Measurements from ENCODE around the gene COL6A2. TPM values are rescaled to one million over a fixed set of nuclear protein-coding genes. Genes with fewer than 3 reads are reported as not detected.
"Not testable (repeated sequence)": the region's sequence is repeated elsewhere in the genome, so short reads cannot be mapped to it uniquely, and the experiment has no call there.

COL6A2 gene
- total RNA-seq, 1 experiment from 2014 or later: 421 TPM

DNA sequence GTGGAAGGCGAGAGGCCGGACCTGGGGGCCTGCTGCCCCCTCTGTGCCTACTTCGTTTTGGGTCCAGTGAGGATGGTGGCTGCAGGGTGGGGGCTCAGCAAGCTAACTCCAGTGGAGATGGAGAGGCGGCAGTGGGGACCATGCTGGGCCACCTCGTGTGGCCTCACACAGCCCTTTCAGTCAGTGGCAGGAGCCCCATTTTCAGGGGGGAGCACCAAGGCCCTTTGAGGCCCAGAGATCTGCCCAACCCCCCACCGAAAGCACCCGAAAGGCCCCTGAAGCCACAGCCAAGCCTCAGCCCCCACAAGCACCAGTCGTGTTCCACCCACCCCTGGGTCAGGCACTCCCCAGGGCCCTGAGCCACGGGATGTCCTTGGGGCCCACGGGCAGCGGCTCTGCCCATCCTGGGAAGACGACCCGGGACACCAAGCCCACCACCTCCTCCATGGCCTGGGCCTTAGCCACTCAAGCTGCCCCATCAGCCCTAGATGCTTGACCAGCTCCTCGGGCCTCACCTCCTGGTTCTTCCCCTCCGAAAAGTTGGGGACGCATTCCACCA, 57.1 kb downstream of the COL6A2 start:
- DNase-seq (ENCODE audit: low read depth): no peak

DNA sequence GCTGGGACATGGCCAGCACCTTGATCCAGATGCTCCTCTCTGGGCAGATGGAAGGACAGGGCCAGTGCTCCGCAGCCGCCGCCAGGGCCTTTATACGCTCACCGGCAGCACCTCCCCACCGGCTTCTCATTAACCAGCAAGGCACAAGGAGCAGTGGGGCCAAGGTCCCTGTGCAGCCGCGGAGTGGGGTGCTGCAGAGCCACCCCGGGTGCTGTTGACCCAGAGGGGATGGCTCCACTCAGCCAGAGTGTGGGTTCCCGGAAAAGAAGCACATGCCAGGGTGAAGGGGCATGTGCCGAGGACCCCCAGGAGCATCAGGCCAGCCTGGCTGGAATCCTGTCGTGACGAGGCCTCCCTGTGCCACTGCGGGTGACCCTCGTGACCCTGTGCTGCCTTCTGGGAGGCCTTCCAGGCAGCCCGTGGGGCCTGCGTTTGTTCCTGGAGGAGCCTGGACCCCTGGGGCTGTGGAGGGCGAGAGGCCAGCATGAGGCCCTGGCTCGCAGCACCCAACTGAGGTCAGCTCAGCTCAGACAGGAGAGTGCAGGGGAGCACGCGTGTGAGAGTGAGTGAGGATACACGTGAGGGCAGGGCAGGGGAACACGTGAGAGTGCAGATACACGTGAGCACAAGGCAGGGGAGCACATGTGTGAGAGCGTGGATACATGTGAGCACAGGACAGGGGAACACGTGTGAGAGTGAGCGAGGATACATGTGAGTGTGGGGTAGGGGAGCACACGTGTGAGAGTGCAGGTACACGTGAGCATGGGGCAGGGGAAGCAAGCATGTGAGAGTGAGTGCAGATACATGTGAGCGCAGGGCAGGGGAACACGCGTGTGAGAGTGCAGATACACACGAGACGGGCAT, 57.8 kb downstream of the COL6A2 start, which contains the start of gene FTCD:
TSS of gene FTCD (minus strand) at position 66 of the 864 bp plus-strand sequence. CDS start at position 10, 56 bp downstream.
- DNase-seq (ENCODE audit: low read depth): no peak

DNA sequence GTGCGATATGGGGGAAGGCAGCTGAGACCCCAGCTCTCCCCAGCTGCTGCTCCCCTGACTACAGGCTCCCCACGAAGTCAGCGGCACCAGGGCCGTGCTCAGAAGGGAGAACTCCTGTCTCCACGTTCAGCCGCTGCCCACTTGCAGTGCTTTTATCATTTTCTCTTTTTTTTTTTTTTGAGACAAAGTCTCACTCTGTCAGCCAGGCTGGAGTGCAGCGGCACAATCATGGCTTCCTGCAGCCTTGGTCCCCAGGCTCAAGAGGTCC, 58.4 kb downstream of the COL6A2 start:
- no peak for DNase-seq (ENCODE audit: low read depth)

DNA sequence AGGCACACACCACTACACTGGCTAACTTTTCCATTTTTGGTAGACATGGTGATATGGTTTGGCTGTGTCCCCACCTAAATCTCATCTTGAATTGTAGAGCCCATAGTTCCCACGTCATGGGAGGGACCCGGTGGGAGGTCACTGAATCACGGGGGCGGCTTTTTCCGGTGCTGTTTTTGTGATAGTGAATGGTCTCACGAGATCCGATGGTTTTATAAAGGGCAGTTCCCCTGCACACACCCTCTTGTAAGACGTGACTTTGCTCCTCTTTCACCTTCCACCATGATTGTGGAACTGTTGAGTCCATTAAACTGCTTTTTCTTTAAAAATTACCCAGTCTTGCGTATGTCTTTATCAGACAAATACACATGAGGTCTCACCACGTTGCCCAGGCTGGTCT, 58.8 kb downstream of the COL6A2 start:
- no peak for DNase-seq (ENCODE audit: low read depth)

DNA sequence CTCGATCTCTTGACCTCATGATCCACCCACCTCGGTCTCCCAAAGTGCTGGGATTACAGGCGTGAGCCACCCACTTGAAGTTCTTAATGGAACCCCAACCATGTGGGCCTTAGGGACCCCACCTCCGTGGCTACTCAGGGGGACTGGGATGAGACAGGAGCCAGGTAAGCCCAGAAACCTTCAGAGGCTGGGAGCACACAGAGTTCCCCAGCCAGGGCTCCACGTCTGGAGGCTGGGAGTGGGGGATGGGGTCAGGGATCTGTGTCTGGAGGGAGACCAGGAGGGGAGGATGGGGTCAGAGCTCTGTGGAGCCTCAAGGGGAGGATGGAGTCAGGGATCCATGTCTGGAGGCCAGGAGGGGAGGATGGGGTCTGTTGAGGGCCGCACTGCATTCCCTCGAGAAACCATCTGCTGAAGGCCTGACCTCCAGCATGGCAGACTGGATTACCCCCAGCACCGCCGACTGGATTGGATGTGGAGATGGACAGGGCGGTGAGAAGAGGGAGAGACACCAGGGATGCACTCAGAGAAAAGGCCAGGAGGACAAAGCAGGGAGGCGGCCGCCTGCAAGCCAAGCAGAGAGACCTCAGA, 59.6 kb downstream of the COL6A2 start:
- DNase-seq (ENCODE audit: low read depth): no peak

DNA sequence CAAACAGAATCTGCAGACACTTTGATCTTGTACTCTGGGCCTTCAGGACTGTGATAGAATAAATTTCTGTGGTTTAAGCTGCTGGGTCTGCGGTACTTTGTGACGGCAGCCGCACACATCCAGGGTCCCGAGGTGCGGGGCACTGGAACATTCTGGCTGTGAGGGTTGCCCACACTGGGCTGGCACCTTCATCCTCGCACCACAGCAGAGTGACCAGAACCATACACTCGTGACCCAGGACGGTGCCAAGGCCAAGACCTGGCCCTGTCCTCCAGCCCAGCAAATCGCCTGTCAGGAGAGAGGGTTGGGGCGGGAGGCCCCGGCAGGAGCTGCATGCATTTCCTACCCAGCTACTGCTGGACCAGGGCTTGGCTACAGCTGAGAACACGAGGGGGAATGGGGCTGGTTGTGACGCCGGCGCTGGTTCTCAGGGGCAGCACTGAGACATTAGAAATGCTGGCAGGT, 60.1 kb downstream of the COL6A2 start:
- no peak for DNase-seq (ENCODE audit: low read depth)

DNA sequence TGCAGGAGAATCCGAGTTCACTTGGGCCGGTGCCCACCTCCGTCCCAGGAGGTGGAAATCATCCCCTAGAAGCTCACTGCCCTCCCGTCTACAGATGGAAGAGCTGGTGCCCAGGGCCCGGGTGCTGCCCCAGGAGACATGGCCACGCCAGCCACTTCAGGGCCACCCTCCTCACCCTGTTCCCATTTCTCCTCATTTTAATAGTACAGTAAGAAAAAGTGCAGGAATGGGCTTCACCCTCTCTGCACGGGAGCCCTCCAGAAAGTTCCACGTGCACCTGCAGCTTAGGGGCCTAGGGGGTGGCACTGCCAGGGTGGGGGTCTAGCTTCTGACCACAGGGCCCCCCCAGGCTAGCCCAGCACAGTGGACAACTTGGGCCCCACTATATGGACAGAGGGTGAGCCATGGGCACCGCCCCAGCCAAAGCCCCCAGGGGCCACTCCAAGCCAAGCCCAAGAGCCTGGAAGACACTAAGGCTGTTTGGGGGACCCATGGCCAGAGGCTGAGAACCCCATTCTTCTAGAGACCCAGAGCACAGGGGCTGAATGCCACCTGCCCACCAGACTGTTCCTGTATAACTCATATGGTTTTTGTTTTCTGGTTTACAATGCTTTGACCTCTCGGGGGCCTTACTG, 60.9 kb downstream of the COL6A2 start:
- DNase-seq (ENCODE audit: low read depth): no peak

DNA sequence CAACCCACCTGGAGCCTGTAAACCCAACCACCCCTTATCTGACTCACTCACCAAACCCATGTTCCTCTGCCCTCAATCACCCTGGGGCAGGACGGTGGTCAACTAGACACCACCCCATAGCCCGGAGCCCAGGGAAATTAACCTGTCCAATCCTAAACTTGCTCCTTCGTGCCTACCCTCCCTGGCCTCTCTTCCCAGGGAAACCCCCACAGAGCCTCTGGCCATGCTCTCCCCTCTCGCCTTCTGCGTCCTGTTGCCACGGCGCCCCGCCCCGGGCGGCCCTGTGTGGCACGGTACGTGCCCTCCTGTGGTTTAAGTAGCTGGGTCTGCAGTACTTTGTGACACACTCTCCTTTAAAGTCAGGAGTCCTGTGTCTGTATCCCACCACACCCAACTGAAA, 61.5 kb downstream of the COL6A2 start:
- no peak for DNase-seq (ENCODE audit: low read depth)

DNA sequence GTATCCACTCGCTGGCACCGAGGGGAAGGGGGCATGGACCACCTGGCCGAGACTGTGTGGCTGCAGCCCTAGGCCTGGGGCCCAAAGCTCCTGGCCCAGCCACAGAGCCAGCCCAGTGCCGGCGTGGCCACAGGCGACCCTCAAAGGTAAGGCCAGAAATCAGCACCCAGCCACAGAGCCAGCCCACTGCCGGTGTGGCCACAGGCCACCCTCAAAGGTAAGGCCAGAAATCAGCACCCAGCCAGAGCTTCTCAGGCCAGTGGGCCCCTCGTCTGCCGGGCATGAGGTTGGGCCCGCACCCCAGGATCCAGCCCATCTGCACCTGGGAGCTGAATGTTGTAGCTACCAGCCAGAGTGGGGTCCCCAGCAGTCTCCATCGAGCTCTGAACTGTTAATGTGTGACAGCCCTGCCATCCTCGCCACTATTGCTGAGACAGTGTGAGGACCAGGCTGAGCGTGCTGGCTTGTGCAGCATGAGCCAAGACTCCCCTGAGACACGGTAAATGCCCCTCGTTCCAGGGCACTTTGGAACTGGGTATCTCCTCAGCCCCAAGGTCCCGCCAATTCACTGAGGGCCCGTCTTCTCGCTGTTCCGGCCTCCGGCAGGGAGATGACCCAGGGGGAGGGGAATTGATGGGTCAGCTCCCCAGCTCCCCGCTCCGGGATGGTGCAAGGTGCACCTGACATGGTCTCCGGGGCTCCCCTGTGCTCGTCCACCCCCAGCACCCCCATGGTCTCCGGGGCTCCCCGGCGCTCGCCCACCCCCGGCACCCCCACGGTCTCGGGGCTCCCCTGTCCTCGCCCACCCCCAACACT, 62.1 kb downstream of the COL6A2 start:
- no peak for DNase-seq (ENCODE audit: low read depth)

DNA sequence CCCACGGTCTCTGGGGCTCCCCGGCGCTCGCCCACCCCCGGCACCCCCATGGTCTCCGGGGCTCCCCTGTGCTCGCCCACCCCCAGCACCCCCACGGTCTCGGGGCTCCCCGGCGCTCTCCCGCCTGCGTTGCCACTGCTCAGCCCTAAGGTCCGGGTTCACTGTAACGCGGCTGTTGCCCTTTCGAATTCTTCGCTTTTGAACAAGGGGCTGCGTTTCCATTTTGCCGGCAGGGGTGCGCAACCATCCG, 62.7 kb downstream of the COL6A2 start:
- DNase-seq (ENCODE audit: low read depth): no peak

DNA sequence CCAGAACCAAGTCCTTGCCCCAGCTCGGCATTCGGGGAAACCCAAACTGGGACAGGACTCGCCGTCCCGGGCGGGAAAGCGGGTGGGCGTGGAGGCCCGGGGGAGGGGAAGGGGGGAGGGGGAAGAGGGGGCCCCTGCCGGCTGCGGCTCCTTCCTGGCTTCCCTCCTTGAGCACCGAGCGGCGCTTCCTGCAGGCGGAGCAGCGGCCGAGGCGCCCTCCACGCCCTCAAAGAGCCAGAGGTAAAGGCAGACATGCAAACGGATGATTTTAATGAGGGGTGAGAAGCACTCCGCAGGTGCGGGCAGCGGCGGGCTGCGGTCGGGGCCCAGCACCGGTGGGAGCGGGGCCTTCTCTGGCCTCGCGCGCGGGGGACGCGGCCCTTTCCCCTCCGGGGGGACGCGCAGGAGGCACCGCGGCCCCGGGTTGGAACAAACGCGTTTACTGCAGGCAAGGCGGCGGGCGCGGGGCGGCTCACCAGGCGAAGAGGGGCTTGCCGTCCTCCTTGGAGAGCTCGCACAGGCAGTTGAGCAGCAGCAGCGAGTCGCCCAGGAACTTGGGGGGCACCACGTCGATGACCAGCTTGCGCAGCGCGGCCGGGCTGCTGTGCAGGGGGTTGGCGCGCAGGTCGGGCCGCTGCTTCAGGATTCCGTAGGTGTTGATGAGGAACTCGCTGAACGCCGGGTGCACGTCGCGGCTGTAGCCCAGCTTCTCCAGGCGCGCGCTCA, 63.2 kb downstream of the COL6A2 start:
- DNase-seq (ENCODE audit: low read depth): no peak

DNA sequence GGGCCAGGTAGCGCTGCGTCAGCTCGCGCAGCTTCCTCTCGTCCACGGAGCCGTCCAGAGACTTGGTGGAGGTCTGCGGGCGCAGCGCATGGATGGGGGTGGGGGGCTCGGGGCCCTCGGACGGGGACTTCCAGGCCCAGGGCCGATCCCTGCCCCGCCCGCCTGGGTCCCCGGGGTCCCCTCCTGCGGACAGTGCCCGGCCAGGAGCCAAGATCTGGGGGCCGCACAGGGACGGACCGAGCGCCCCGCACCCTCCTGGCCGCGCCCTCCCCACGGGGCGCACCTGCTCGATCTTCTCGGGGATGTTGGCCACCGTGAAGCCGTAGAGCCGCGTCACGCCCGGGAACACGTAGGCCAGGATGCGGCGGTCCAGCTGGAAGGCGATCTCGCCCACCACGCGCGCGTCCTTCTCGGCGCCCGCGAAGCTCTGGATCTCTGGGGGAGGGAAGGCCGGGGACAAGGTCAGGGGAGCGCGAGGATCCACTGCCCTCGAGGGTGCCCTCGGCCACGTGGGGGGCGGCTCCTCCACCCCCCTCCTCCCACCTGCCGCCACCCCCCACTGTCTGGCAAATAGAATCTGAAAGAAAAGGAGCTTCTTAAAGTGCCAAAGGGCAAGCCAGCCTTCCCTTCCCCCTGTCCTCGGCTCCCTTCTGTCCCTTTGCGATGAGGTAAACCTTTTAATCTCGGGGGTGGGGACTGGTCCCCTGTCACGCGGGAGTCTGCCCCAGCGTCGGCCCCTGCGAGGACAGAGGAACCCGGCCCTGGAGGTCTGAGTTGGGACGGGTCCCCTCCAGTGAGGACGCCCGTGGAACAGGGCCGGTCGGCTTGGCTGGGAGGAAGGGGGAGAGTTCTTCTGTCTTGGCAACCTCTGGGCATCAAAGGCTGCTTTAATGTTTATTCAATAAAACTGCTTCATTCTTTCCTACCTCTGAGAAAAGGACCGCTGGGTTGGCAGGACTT, 64.0 kb downstream of the COL6A2 start:
- DNase-seq (ENCODE audit: low read depth): no peak

DNA sequence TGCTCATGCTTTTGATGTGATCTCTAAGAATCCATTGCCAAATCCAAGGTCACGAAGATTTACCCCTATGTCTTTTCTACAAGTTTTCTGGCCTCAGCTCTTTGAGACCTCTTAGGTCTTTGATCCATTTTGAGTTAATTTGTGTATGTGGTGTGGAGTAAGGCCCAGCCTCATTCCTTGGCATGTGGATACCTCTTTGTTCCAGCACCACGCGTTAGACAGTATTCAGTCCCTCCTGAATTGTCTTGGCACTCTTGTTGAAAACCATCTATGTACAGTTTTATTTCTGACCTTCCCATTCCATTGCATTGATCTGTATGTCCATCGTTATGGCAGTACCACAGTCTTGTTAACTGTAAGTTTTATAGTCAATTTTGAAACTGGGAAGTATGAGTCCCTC, 65.5 kb downstream of the COL6A2 start:
- no peak for DNase-seq (ENCODE audit: low read depth)

DNA sequence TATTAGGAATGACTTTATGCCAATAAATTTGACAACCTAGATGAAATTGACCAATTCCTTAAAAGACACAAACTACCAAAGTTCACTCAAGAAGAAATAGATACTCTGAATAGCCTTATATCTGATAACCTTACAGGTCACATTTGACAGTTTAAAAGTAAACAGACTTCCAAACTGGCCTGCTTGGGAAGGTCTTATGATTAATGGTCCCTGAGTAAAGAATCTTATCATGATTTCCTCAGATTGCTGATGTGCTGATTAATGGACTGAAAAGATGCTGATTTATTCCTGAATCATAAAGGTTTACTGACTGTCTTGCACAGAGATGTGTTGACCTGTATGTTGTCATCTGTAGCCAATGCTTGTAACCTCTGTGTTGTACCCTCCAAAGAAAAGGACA, 67.2 kb downstream of the COL6A2 start:
- DNase-seq (ENCODE audit: low read depth): no peak

DNA sequence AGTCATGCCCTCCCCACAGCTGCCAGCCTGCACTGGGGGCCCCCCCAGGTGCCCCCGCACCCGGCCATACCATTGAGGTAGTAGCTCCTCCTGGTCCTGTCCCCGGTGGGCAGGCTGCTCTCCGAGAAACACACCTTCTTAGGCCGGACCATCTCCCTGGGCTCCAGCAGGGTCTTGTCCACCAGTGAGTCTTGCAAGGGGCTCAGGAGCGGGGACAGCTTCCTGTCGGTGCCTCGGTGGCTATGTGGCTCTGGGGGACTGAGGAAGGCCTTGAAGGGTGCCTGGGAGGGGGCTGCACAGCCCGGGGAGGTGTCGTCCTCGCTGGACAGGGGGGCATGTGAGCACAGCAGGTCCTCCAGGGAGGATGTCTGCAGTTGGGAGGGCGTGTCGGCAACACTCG, 70.3 kb downstream of the COL6A2 start:
- no peak for DNase-seq (ENCODE audit: low read depth)

DNA sequence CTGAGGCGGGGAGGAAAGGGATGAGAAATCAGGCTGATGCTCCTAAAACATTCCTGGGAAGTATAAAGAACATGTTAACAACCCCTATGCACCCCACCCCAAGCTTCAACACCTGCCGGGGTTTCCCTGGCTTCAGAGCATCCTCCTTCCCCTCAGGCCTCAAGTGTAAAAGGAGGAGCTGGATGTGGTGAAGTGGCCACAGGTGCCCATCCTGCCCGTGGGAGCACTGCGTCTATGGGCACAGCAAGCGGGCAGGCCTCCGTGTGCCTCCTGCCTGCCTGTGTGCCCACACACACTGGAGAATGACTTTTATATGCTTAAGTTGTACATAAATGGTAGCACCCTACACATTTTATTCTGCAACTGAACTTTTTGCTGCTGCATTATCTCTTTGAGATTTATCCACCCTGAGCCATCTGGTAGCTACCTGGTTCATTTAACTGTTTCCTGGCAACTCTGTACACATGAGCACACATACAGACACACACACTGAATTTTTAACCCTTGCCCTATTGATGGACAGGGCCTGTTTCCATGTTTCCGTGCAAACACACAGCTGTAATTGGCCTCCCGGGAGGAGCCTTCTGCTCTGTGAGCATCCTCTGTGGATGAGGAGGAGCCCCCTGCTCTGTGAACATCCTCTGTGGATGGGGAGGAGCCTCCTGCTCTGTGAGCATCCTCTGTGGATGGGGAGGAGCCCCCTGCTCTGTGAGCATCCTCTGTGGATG, 70.9 kb downstream of the COL6A2 start:
- DNase-seq (ENCODE audit: low read depth): no peak

DNA sequence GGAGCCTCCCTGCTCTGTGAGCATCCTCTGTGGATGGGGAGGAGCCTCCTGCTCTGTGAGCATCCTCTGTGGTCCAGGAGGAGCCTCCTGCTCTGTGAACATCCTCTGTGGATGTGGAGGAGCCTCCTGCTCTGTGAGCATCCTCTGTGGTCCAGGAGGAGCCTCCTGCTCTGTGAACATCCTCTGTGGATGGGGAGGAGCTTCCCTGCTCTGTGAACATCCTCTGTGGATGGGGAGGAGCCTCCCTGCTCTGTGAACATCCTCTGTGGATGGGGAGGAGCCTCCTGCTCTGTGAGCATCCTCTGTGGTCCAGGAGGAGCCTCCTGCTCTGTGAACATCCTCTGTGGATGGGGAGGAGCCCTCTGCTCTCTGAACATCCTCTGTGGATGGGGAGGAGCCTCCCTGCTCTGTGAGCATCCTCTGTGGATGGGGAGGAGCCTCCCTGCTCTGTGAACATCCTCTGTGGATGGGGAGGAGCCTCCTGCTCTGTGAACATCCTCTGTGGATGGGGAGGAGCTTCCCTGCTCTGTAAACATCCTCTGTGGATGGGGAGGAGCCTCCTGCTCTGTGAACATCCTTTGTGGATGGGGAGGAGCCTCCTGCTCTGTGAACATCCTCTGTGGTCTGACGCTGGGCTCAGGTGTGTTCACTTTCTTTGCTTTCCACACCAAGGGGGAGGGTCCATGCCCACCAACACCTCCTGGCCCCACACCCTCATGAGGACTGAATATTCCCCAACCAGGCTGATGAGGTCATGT, 72.7 kb downstream of the COL6A2 start:
- not testable (repeated sequence) for DNase-seq (ENCODE audit: low read depth)

DNA sequence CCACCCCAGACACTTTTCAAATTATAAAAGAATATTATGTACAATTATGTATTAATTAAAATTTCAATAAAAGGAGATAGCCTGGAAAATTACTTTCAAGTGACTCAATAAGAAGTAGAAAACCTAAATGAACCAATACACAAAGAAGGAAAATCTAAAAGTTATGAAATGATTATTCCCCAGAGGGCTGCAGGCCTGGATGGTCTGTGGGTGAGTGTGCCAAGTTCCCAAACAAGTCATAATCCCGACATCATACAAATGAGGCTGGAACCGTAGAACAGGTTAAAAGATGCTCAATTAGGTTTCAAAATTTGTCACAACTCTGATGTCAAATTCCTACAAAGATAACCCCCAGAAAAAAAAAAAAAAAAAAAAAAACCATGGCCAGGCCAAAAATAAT, 73.7 kb downstream of the COL6A2 start:
- DNase-seq (ENCODE audit: low read depth): no peak
